ENCODE measurements around the gene RHNO1.

RHNO1 gene

DNA sequence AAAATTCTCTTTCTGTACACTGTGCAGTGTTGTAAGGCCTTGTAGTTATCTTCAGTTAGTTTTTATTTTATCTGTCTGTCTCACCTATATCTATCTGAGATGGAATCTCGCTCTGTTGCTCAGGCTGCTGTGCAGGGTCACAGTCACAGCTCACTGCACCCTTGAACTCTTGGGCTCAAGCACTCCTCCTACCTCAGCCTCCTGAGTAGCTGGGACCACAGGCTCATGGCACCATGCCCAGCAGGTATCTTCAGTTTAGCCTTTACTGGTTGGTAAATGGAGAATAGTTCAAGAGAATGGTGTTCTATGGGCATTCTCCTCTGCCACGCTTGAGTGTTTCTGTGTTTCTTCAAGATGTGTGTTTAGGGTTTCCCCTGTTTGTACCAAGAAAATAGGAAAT is 27.2 kb downstream of the RHNO1 start:
- no peaks in the 10 kb centered on the region for H3K9me2 ChIP-seq (replicated peaks; ENCODE audit: control insufficient read depth, low read length)
- no peak overlapping the region for H3K4me2 ChIP-seq (ENCODE audit: low read length)
- no peak overlapping the region for H3K27ac ChIP-seq (ENCODE audit: low read depth, low read length)
- H4K20me1 ChIP-seq (ENCODE audit: control insufficient read depth, insufficient read depth, low read depth, low read length), result no peaks in the 10 kb centered on the region
- no peaks in the 10 kb centered on the region for H3F3A ChIP-seq (ENCODE audit: control insufficient read depth, insufficient read depth)
- H3K4me3 ChIP-seq (ENCODE audit: low read length), result no peak overlapping the region
- peaks cover 6% of the 10 kb centered on the region; the same call in 1 of the 2 replicates for H3K79me2 ChIP-seq (ENCODE audit: control insufficient read depth, low read length)
- H3K36me3 ChIP-seq (ENCODE audit: control insufficient read depth, low read length), result no peaks in the 10 kb centered on the region
- H3K4me1 ChIP-seq (ENCODE audit: control insufficient read depth, low read length), result peaks cover 8% of the 10 kb centered on the region
- no peaks in the 10 kb centered on the region for H3K9me3 ChIP-seq (ENCODE audit: control insufficient read depth, insufficient read depth, low read length)
- no peaks in the 10 kb centered on the region for H3K27me3 ChIP-seq (ENCODE audit: control insufficient read depth, low read length)
- TF ChIP-seq, protein P1, sequence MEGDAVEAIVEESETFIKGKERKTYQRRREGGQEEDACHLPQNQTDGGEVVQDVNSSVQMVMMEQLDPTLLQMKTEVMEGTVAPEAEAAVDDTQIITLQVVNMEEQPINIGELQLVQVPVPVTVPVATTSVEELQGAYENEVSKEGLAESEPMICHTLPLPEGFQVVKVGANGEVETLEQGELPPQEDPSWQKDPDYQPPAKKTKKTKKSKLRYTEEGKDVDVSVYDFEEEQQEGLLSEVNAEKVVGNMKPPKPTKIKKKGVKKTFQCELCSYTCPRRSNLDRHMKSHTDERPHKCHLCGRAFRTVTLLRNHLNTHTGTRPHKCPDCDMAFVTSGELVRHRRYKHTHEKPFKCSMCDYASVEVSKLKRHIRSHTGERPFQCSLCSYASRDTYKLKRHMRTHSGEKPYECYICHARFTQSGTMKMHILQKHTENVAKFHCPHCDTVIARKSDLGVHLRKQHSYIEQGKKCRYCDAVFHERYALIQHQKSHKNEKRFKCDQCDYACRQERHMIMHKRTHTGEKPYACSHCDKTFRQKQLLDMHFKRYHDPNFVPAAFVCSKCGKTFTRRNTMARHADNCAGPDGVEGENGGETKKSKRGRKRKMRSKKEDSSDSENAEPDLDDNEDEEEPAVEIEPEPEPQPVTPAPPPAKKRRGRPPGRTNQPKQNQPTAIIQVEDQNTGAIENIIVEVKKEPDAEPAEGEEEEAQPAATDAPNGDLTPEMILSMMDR (IDR thresholded peaks at IDR 0.05; ENCODE audit: low read depth, low read length, poor library complexity, severe bottlenecking), result no peak
- TF ChIP-seq EZH2phosphoT487 (IDR thresholded peaks at IDR 0.05; ENCODE audit: borderline replicate concordance, low read length), result no peak

DNA sequence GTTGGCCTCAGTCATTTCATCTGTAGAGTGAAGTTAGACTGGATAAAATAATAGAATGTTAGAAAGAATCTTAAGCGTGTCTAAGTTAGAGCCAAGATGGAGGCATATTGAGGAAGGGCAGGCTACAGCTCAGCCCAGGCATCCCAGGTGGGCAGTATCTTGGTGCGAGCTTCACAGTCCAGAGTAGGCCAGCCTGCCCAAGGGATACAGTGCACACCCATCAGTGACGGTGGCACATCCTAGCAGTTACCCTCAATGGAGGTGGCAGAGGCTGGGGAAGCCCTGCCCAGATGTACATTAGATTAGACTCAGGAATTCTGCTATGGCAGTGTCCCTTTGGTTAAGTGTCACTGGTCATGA is 35.2 kb downstream of the RHNO1 start:
- H3K27me3 ChIP-seq (ENCODE audit: control insufficient read depth, low read length), result no peaks in the 10 kb centered on the region
- H3K4me2 ChIP-seq (ENCODE audit: low read length), result no peak overlapping the region
- no peak overlapping the region for H3K27ac ChIP-seq (ENCODE audit: low read depth, low read length)
- no peaks in the 10 kb centered on the region for H3K9me2 ChIP-seq (replicated peaks; ENCODE audit: control insufficient read depth, low read length)
- no peaks in the 10 kb centered on the region for H3K9me3 ChIP-seq (ENCODE audit: control insufficient read depth, insufficient read depth, low read length)
- H3F3A ChIP-seq (ENCODE audit: control insufficient read depth, insufficient read depth), result no peaks in the 10 kb centered on the region
- H4K20me1 ChIP-seq (ENCODE audit: control insufficient read depth, insufficient read depth, low read depth, low read length), result no peaks in the 10 kb centered on the region
- H3K4me3 ChIP-seq (ENCODE audit: low read length), result no peak overlapping the region
- no peaks in the 10 kb centered on the region for H3K79me2 ChIP-seq (ENCODE audit: control insufficient read depth, low read length)
- TF ChIP-seq EZH2phosphoT487 (IDR thresholded peaks at IDR 0.05; ENCODE audit: borderline replicate concordance, low read length), result no peak
- no peaks in the 10 kb centered on the region for H3K4me1 ChIP-seq (ENCODE audit: control insufficient read depth, low read length)
- 0 out of 2 replicates have a peak, but pooled peaks cover 4% of the 10 kb centered on the region for H3K36me3 ChIP-seq (ENCODE audit: control insufficient read depth, low read length)

DNA sequence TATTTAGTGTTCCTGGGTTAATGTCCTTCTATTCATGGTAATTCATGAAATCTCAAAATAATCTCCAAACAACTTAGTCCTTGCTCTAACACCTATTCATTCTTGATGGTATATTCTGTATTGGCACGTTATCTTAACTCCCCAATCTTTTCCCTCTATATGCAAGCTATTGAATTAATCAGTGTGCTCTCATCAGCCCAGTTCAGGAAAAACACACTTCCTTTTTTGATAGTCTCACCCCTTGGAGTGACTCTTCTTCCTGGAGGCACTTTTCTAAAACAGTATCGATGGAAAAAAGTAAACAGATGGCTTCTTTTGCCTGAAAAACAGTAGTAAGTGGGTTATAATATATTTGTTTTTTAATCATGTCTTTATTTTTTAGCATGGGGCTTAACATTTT is 42.2 kb downstream of the RHNO1 start:
- H3F3A ChIP-seq (ENCODE audit: control insufficient read depth, insufficient read depth), result no peaks in the 10 kb centered on the region
- no peaks in the 10 kb centered on the region for H4K20me1 ChIP-seq (ENCODE audit: control insufficient read depth, insufficient read depth, low read depth, low read length)
- no peaks in the 10 kb centered on the region for H3K4me1 ChIP-seq (ENCODE audit: control insufficient read depth, low read length)
- no peak overlapping the region for H3K27ac ChIP-seq (ENCODE audit: low read depth, low read length)
- H3K9me3 ChIP-seq (ENCODE audit: control insufficient read depth, insufficient read depth, low read length), result no peaks in the 10 kb centered on the region
- H3K4me2 ChIP-seq (ENCODE audit: low read length), result no peak overlapping the region
- no peaks in the 10 kb centered on the region for H3K9me2 ChIP-seq (replicated peaks; ENCODE audit: control insufficient read depth, low read length)
- TF ChIP-seq, protein P1 (IDR thresholded peaks at IDR 0.05; ENCODE audit: low read depth, low read length, poor library complexity, severe bottlenecking), result no peak
- no peak for TF ChIP-seq EZH2phosphoT487 (IDR thresholded peaks at IDR 0.05; ENCODE audit: borderline replicate concordance, low read length)
- H3K79me2 ChIP-seq (ENCODE audit: control insufficient read depth, low read length), result no peaks in the 10 kb centered on the region
- no peaks in the 10 kb centered on the region for H3K27me3 ChIP-seq (ENCODE audit: control insufficient read depth, low read length)
- H3K36me3 ChIP-seq (ENCODE audit: control insufficient read depth, low read length), result peaks cover 14% of the 10 kb centered on the region
- H3K4me3 ChIP-seq (ENCODE audit: low read length), result no peak overlapping the region

DNA sequence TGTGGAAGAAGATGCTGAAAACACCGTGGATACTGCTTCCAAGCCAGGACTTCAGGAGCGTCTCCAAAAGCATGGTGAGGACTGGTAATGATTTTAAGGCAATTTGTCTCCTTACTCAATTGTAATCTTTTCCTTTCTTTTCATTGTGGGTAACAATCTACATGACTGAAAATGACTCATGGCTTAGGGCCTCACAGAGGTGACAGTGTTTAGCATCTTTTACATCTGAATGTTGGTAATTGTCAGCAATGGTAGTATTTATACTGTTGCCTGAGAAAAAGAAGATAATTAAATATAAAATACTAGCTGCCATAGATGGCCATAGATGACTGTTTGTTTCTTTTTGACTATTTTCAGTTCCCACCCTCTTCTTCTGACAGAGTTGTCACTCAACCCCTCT is 45.3 kb downstream of the RHNO1 start:
- no peaks in the 10 kb centered on the region for H3F3A ChIP-seq (ENCODE audit: control insufficient read depth, insufficient read depth)
- no peaks in the 10 kb centered on the region for H3K27me3 ChIP-seq (ENCODE audit: control insufficient read depth, low read length)
- H3K27ac ChIP-seq (ENCODE audit: low read depth, low read length), result no peak overlapping the region
- no peaks in the 10 kb centered on the region for H4K20me1 ChIP-seq (ENCODE audit: control insufficient read depth, insufficient read depth, low read depth, low read length)
- no peak overlapping the region for H3K4me3 ChIP-seq (ENCODE audit: low read length)
- H3K9me2 ChIP-seq (replicated peaks; ENCODE audit: control insufficient read depth, low read length), result no peaks in the 10 kb centered on the region
- no peak for TF ChIP-seq EZH2phosphoT487 (IDR thresholded peaks at IDR 0.05; ENCODE audit: borderline replicate concordance, low read length)
- TF ChIP-seq, protein P1 (IDR thresholded peaks at IDR 0.05; ENCODE audit: low read depth, low read length, poor library complexity, severe bottlenecking), result no peak
- H3K9me3 ChIP-seq (ENCODE audit: control insufficient read depth, insufficient read depth, low read length), result no peaks in the 10 kb centered on the region
- H3K4me1 ChIP-seq (ENCODE audit: control insufficient read depth, low read length), result no peaks in the 10 kb centered on the region
- no peak overlapping the region for H3K4me2 ChIP-seq (ENCODE audit: low read length)
- H3K36me3 ChIP-seq (ENCODE audit: control insufficient read depth, low read length), result peaks cover 14% of the 10 kb centered on the region
- H3K79me2 ChIP-seq (ENCODE audit: control insufficient read depth, low read length), result no peaks in the 10 kb centered on the region
